ENCODE measurements around the gene AKR1B15.

GRCh38 chr7:134584290-134584689 is 35.4 kb downstream of the AKR1B15 start:
- TF ChIP-seq CTCF (IDR thresholded peaks at IDR 0.05) (no peak), POLR2A (IDR thresholded peaks at IDR 0.05) (no peak)

All from heart left ventricle (tissue), 13 donors.